Hematopoietic multipotent progenitor cell (in vitro differentiated cells): ENCODE results near the gene GGCT. TPM values are rescaled to one million over a fixed set of nuclear protein-coding genes. Genes with fewer than 3 reads are reported as not detected.

ENCODE experiments used
- total RNA-seq: library from RNA; depleted of rRNA; stranded (reverse); fragments of >200 nt; gene quantifications from one replicate; pipeline ENCODE4 v1.2.3, GENCODE V29; 2012

GGCT gene
- total RNA-seq, 1 donor, result 17.8 TPM

Other genes with a start within 250 kb of the GGCT start
- gene ZNRF2, start 220.2 kb downstream of the GGCT start, total RNA-seq, result 12.7 TPM
- gene NOD1, start 26.0 kb downstream of the GGCT start, total RNA-seq, result 17.8 TPM
- gene GARS1, start 90.0 kb upstream of the GGCT start, total RNA-seq, result 49.5 TPM
- not detected for gene CRHR2, start 177.6 kb upstream of the GGCT start, total RNA-seq
- gene INMT, start 247.3 kb upstream of the GGCT start, total RNA-seq, result 0.54 TPM